Caco-2 (cell line): ENCODE measurements around the gene MPIG6B. TPM values are rescaled to one million over a fixed set of nuclear protein-coding genes. Genes with fewer than 3 reads are reported as not detected.

ENCODE experiments used
- BruUV-seq: library from RNA; stranded (reverse); fragments of 400-500 nt; replicated peaks from 2 replicates; lab custom pipeline; 2021; lab: Mats Ljungman, UMichigan
- CTCF ChIA-PET: fragments of 300-600 bp; sonication (Branson Sonifier 250); formaldehyde crosslinking; loops from one replicate; lab custom pipeline; 2022; ENCODE audit warnings: antibody characterized with exemption; lab: Charles Lee
- POLR2A ChIA-PET: fragments of 300-600 bp; sonication (Branson Sonifier 250); formaldehyde crosslinking; loops from one replicate; lab custom pipeline; 2022; ENCODE audit warnings: antibody characterized with exemption; lab: Charles Lee
- DNase-seq, 2 experiments: peaks; one replicate each; pipeline versions ENCODE4 v3.0.0 to v3.0.0-alpha.2; 2020 to 2022
- H3K27me3 ChIP-seq: replicated peaks from 2 replicates; pipeline ENCODE4 v1.6.0; 2011; ENCODE audit warnings: low read length; ENCODE audit not compliant: control insufficient read depth, insufficient read depth
- H3K36me3 ChIP-seq: 2 replicates; pipeline ENCODE4 v1.5.1; 2011; ENCODE audit warnings: low read length; ENCODE audit not compliant: control insufficient read depth, insufficient read depth
- H3K4me1 ChIP-seq: fragments of 250-450 bp; sonication (Bioruptor Pico); 2 replicates; pipeline ENCODE4 v1.5.1; 2020; ENCODE audit warnings: mild to moderate bottlenecking
- H3K4me3 ChIP-seq: 2 replicates; pipeline ENCODE4 v1.5.1; 2011; ENCODE audit warnings: low read depth, mild to moderate bottlenecking, control low read depth, low read length
- H3K9me3 ChIP-seq: fragments of 250-450 bp; sonication (Bioruptor Pico); 2 replicates; pipeline ENCODE4 v1.5.1; 2020; ENCODE audit warnings: mild to moderate bottlenecking, moderate library complexity
- H3K27ac Mint-ChIP-seq: one replicate; pipeline ENCODE4 v1.8.0; 2022; ENCODE audit warnings: mixed read lengths; ENCODE audit not compliant: unreplicated experiment
- H3K27me3 Mint-ChIP-seq: one replicate; pipeline ENCODE4 v1.8.0; 2022; ENCODE audit warnings: mixed read lengths; ENCODE audit not compliant: insufficient read depth, unreplicated experiment
- H3K36me3 Mint-ChIP-seq: one replicate; pipeline ENCODE4 v1.8.0; 2022; ENCODE audit warnings: mild to moderate bottlenecking, mixed read lengths; ENCODE audit not compliant: insufficient read depth, unreplicated experiment
- H3K4me1 Mint-ChIP-seq: one replicate; pipeline ENCODE4 v1.8.0; 2022; ENCODE audit warnings: low read depth, mixed read lengths; ENCODE audit not compliant: unreplicated experiment
- H3K4me3 Mint-ChIP-seq: one replicate; pipeline ENCODE4 v1.8.0; 2022; ENCODE audit warnings: mild to moderate bottlenecking, moderate library complexity, mixed read lengths; ENCODE audit not compliant: unreplicated experiment
- H3K9me3 Mint-ChIP-seq: one replicate; pipeline ENCODE4 v1.8.0; 2022; ENCODE audit warnings: mixed read lengths; ENCODE audit not compliant: unreplicated experiment
- intact Hi-C: fragments of 100-400 bp; cut with micrococcal nuclease; formaldehyde crosslinking; loops from one replicate; pipeline ENCODE4 v1.10.0; 2022; ENCODE audit not compliant: unreplicated experiment
- total RNA-seq: library from RNA; stranded (reverse); gene quantifications from 2 replicates; pipeline ENCODE4 v1.2.3, GENCODE V29; 2022
- TF ChIP-seq, protein P1 (sequence below), 2 experiments: fragments of 200-600 bp in 1 of 2; IDR thresholded peaks; 1 replicate in 1 of 2; 2 replicates in 1 of 2; pipeline versions ENCODE4 v1.5.1 to v1.8.0; 2011 to 2022; ENCODE audit warnings: antibody characterized with exemption in 1 of 2, control low read depth in 1 of 2, inconsistent platforms in 1 of 2, low read depth in 1 of 2, low read length in 1 of 2, mild to moderate bottlenecking in 1 of 2, moderate library complexity in 1 of 2; ENCODE audit not compliant: insufficient read depth in 1 of 2, severe bottlenecking in 1 of 2, unreplicated experiment in 1 of 2

The MPIG6B gene
- total RNA-seq, 1 experiment from 2014 or later: not detected

DNA sequence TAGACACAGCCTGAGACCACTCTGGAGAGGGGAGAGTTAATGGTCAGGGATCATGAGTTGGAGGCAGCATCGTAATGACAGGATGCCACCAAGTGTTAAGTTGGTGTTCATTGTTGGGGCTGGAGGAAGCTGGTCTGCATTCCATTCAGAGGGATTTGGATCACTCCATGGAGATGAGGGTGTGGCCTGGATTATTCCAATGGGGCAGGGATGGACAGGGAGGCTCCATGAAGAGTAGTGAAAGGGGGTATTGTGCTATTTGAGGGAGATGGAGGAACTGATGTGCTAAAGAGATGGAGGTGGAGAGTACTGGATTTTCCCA, 40.4 kb downstream of the MPIG6B start:
- POLR2A ChIA-PET: no interaction called here
- H3K36me3 ChIP-seq: 0 out of 2 replicates have a peak, but pooled peaks cover 1% of the 10 kb centered on the region
- intact Hi-C loops: loop anchor here (1.0 to 2.0 kb wide), 2 partner anchors 25 to 34 kb away; partner anchors contain the start of gene DDAH2

DNA sequence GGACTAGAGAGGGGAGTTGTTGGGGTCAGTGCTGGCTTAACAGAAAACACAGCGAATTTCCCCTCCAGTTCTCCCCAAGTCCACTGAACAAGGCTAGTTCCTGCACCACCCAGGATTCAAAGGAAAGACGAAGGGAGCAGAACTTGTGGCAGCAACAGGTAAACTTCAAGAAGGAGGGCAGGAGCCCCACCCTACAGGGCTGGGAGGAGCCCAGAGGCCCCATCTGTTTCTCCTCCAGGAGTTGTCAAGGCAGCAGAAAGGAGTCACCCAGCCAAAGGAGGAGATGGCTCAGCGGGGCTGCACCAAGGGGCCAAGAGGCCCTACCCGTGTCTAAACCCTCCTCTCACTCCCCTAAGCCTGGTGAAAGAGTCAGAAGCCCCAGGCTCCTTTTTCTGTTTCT, 41.0 kb downstream of the MPIG6B start:
- Mint-ChIP-seq H3K27ac (no peak overlapping the region), H3K4me3 (no peak overlapping the region), H3K27me3 (no peaks in the 10 kb centered on the region), H3K36me3 (peaks cover 18% of the 10 kb centered on the region), H3K9me3 (no peaks in the 10 kb centered on the region), H3K4me1 (peaks cover 10% of the 10 kb centered on the region)
- CTCF ChIA-PET: interaction anchor here (0.6 to 0.8 kb wide), 3 partner anchors 25 to 83 kb away, joined by 3 to 6 read pairs (median 3); partner anchors contain the start of genes ABHD16A and LY6G5C
- no TSS peak for BruUV-seq
- TF ChIP-seq, protein P1, sequence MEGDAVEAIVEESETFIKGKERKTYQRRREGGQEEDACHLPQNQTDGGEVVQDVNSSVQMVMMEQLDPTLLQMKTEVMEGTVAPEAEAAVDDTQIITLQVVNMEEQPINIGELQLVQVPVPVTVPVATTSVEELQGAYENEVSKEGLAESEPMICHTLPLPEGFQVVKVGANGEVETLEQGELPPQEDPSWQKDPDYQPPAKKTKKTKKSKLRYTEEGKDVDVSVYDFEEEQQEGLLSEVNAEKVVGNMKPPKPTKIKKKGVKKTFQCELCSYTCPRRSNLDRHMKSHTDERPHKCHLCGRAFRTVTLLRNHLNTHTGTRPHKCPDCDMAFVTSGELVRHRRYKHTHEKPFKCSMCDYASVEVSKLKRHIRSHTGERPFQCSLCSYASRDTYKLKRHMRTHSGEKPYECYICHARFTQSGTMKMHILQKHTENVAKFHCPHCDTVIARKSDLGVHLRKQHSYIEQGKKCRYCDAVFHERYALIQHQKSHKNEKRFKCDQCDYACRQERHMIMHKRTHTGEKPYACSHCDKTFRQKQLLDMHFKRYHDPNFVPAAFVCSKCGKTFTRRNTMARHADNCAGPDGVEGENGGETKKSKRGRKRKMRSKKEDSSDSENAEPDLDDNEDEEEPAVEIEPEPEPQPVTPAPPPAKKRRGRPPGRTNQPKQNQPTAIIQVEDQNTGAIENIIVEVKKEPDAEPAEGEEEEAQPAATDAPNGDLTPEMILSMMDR (IDR thresholded peaks at IDR 0.05; ENCODE audit: insufficient read depth in 1 of 2, low read depth in 1 of 2, low read length in 1 of 2, severe bottlenecking in 1 of 2, unreplicated experiment in 1 of 2): no peak
- Histone ChIP-seq H3K27me3 (no peaks in the 10 kb centered on the region), H3K9me3 (no peaks in the 10 kb centered on the region), H3K4me1 (peaks cover 9% of the 10 kb centered on the region), H3K4me3 (no peak overlapping the region), H3K36me3 (0 out of 2 replicates have a peak, but pooled peaks cover 1% of the 10 kb centered on the region)
- DNase-seq: no peak
- POLR2A ChIA-PET: no interaction called here
- intact Hi-C loops: no loop called here

More for the DNA sequence above, 40.4 kb downstream of the MPIG6B start:
- H3K36me3 Mint-ChIP-seq: peaks cover 18% of the 10 kb centered on the region
- peaks cover 9% of the 10 kb centered on the region for H3K4me1 ChIP-seq
- peaks cover 10% of the 10 kb centered on the region for H3K4me1 Mint-ChIP-seq
- H3K27ac Mint-ChIP-seq: peak overlapping the region; percentile 29
- H3K9me3 ChIP-seq: no peaks in the 10 kb centered on the region
- peak; percentile 61 to 67 for DNase-seq
- CTCF ChIA-PET: interaction anchor here (0.6 to 0.8 kb wide), 3 partner anchors 25 to 83 kb away, joined by 3 to 6 read pairs (median 3); partner anchors contain the start of genes ABHD16A and LY6G5C
- H3K27me3 Mint-ChIP-seq: no peaks in the 10 kb centered on the region
- H3K27me3 ChIP-seq: no peaks in the 10 kb centered on the region
- TF ChIP-seq, protein P1 (IDR thresholded peaks at IDR 0.05; ENCODE audit: insufficient read depth in 1 of 2, low read depth in 1 of 2, low read length in 1 of 2, severe bottlenecking in 1 of 2, unreplicated experiment in 1 of 2): no peak
- peak overlapping the region; percentile 4 for H3K4me3 Mint-ChIP-seq
- H3K9me3 Mint-ChIP-seq: no peaks in the 10 kb centered on the region
- H3K4me3 ChIP-seq: no peak overlapping the region
- no TSS peak for BruUV-seq

DNA sequence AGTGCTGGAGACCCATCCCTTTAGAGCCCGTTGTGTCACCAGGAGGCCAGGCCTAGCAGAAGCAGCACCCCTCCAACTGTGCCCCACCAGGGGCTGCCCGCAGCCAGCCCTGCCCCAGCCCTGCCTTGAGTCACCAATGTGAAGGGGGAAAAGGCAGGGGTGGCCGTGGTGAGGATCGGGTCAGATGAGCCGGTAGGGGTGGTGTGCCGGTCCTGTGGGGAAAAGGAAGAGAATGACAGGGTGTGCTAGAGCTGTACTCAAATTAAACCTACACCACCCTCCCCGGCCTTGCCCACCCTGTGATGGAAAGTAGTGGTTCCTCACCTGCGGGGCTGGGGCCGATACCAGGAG, 42.4 kb downstream of the MPIG6B start:
- CTCF ChIA-PET: no interaction called here
- no peak overlapping the region for H3K4me3 ChIP-seq
- no peak for DNase-seq
- no peaks in the 10 kb centered on the region for H3K27me3 ChIP-seq
- Mint-ChIP-seq H3K4me1 (peaks cover 18% of the 10 kb centered on the region), H3K9me3 (no peaks in the 10 kb centered on the region), H3K27ac (peak overlapping the region; percentile 53), H3K27me3 (no peaks in the 10 kb centered on the region), H3K4me3 (no peak overlapping the region), H3K36me3 (peaks cover 11% of the 10 kb centered on the region)
- POLR2A ChIA-PET: no interaction called here
- TF ChIP-seq, protein P1 (IDR thresholded peaks at IDR 0.05; ENCODE audit: insufficient read depth in 1 of 2, low read depth in 1 of 2, low read length in 1 of 2, severe bottlenecking in 1 of 2, unreplicated experiment in 1 of 2): no peak
- H3K4me1 ChIP-seq: peaks cover 14% of the 10 kb centered on the region
- H3K9me3 ChIP-seq: no peaks in the 10 kb centered on the region
- 0 out of 2 replicates have a peak, but pooled peaks cover 1% of the 10 kb centered on the region for H3K36me3 ChIP-seq
- intact Hi-C loops: no loop called here
- no TSS peak for BruUV-seq
